Caco-2 (cell line): ENCODE data around the gene APOL3. TPM values are rescaled to one million over a fixed set of nuclear protein-coding genes. Genes with fewer than 3 reads are reported as not detected.
"Not testable (repeated sequence)": the region's sequence is repeated elsewhere in the genome, so short reads cannot be mapped to it uniquely, and the experiment has no call there.

ENCODE experiments used
- BruUV-seq: library from RNA; stranded (reverse); fragments of 400-500 nt; replicated peaks from 2 replicates; lab custom pipeline; 2021; lab: Mats Ljungman, UMichigan
- CTCF ChIA-PET: fragments of 300-600 bp; sonication (Branson Sonifier 250); formaldehyde crosslinking; loops from one replicate; lab custom pipeline; 2022; ENCODE audit warnings: antibody characterized with exemption; lab: Charles Lee
- POLR2A ChIA-PET: fragments of 300-600 bp; sonication (Branson Sonifier 250); formaldehyde crosslinking; loops from one replicate; lab custom pipeline; 2022; ENCODE audit warnings: antibody characterized with exemption; lab: Charles Lee
- DNase-seq, 2 experiments: peaks; one replicate each; pipeline versions ENCODE4 v3.0.0 to v3.0.0-alpha.2; 2020 to 2022
- H3K27me3 ChIP-seq: replicated peaks from 2 replicates; pipeline ENCODE4 v1.6.0; 2011; ENCODE audit warnings: low read length; ENCODE audit not compliant: control insufficient read depth, insufficient read depth
- H3K36me3 ChIP-seq: 2 replicates; pipeline ENCODE4 v1.5.1; 2011; ENCODE audit warnings: low read length; ENCODE audit not compliant: control insufficient read depth, insufficient read depth
- H3K4me1 ChIP-seq: fragments of 250-450 bp; sonication (Bioruptor Pico); 2 replicates; pipeline ENCODE4 v1.5.1; 2020; ENCODE audit warnings: mild to moderate bottlenecking
- H3K4me3 ChIP-seq: 2 replicates; pipeline ENCODE4 v1.5.1; 2011; ENCODE audit warnings: low read depth, mild to moderate bottlenecking, control low read depth, low read length
- H3K9me3 ChIP-seq: fragments of 250-450 bp; sonication (Bioruptor Pico); 2 replicates; pipeline ENCODE4 v1.5.1; 2020; ENCODE audit warnings: mild to moderate bottlenecking, moderate library complexity
- H3K27ac Mint-ChIP-seq: one replicate; pipeline ENCODE4 v1.8.0; 2022; ENCODE audit warnings: mixed read lengths; ENCODE audit not compliant: unreplicated experiment
- H3K27me3 Mint-ChIP-seq: one replicate; pipeline ENCODE4 v1.8.0; 2022; ENCODE audit warnings: mixed read lengths; ENCODE audit not compliant: insufficient read depth, unreplicated experiment
- H3K36me3 Mint-ChIP-seq: one replicate; pipeline ENCODE4 v1.8.0; 2022; ENCODE audit warnings: mild to moderate bottlenecking, mixed read lengths; ENCODE audit not compliant: insufficient read depth, unreplicated experiment
- H3K4me1 Mint-ChIP-seq: one replicate; pipeline ENCODE4 v1.8.0; 2022; ENCODE audit warnings: low read depth, mixed read lengths; ENCODE audit not compliant: unreplicated experiment
- H3K4me3 Mint-ChIP-seq: one replicate; pipeline ENCODE4 v1.8.0; 2022; ENCODE audit warnings: mild to moderate bottlenecking, moderate library complexity, mixed read lengths; ENCODE audit not compliant: unreplicated experiment
- H3K9me3 Mint-ChIP-seq: one replicate; pipeline ENCODE4 v1.8.0; 2022; ENCODE audit warnings: mixed read lengths; ENCODE audit not compliant: unreplicated experiment
- intact Hi-C: fragments of 100-400 bp; cut with micrococcal nuclease; formaldehyde crosslinking; loops from one replicate; pipeline ENCODE4 v1.10.0; 2022; ENCODE audit not compliant: unreplicated experiment
- total RNA-seq: library from RNA; stranded (reverse); gene quantifications from 2 replicates; pipeline ENCODE4 v1.2.3, GENCODE V29; 2022
- TF ChIP-seq, protein P1 (sequence below), 2 experiments: fragments of 200-600 bp in 1 of 2; IDR thresholded peaks; 1 replicate in 1 of 2; 2 replicates in 1 of 2; pipeline versions ENCODE4 v1.5.1 to v1.8.0; 2011 to 2022; ENCODE audit warnings: antibody characterized with exemption in 1 of 2, control low read depth in 1 of 2, inconsistent platforms in 1 of 2, low read depth in 1 of 2, low read length in 1 of 2, mild to moderate bottlenecking in 1 of 2, moderate library complexity in 1 of 2; ENCODE audit not compliant: insufficient read depth in 1 of 2, severe bottlenecking in 1 of 2, unreplicated experiment in 1 of 2

Gene APOL3
- total RNA-seq, 1 experiment from 2014 or later, result not detected

DNA sequence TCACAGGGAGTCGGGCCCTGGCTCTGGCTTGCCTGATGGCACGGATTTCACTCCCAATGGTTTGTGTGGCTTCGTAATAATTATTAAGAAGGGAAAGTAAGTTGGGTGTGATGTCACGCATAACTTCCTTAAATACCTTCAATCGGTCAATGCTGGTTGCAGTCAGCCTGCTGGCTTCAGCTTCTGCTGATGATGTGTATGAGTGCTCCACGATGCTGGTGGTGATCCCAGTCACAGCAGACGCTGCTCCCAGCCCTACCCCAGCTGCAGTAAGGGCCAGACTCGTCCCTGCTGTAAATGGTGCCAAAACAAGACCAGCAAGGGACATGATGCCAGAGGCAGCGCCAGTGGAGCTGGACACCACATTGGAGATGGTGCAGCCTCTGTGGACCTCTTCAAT is 19.1 kb downstream of the APOL3 start:
- no peak for DNase-seq
- Histone ChIP-seq H3K4me1 (no peaks in the 10 kb centered on the region), H3K36me3 (no peaks in the 10 kb centered on the region), H3K27me3 (no peaks in the 10 kb centered on the region), H3K9me3 (no peaks in the 10 kb centered on the region), H3K4me3 (no peak overlapping the region)
- no peak overlapping the region for H3K4me3 Mint-ChIP-seq
- intact Hi-C loops, result no loop called here
- ChIA-PET POLR2A (no interaction called here), CTCF (interaction anchor here (0.6 to 2.9 kb wide), 3 partner anchors 14 to 39 kb away, joined by 3 to 8 read pairs (median 3); no protein-coding TSS in a partner anchor)
- H3K36me3 Mint-ChIP-seq, result no peaks in the 10 kb centered on the region
- no peaks in the 10 kb centered on the region for H3K4me1 Mint-ChIP-seq
- BruUV-seq, result no TSS peak
- H3K9me3 Mint-ChIP-seq, result no peaks in the 10 kb centered on the region
- H3K27me3 Mint-ChIP-seq, result no peaks in the 10 kb centered on the region
- H3K27ac Mint-ChIP-seq, result no peak overlapping the region
- TF ChIP-seq, protein P1, sequence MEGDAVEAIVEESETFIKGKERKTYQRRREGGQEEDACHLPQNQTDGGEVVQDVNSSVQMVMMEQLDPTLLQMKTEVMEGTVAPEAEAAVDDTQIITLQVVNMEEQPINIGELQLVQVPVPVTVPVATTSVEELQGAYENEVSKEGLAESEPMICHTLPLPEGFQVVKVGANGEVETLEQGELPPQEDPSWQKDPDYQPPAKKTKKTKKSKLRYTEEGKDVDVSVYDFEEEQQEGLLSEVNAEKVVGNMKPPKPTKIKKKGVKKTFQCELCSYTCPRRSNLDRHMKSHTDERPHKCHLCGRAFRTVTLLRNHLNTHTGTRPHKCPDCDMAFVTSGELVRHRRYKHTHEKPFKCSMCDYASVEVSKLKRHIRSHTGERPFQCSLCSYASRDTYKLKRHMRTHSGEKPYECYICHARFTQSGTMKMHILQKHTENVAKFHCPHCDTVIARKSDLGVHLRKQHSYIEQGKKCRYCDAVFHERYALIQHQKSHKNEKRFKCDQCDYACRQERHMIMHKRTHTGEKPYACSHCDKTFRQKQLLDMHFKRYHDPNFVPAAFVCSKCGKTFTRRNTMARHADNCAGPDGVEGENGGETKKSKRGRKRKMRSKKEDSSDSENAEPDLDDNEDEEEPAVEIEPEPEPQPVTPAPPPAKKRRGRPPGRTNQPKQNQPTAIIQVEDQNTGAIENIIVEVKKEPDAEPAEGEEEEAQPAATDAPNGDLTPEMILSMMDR (IDR thresholded peaks at IDR 0.05; ENCODE audit: insufficient read depth in 1 of 2, low read depth in 1 of 2, low read length in 1 of 2, severe bottlenecking in 1 of 2, unreplicated experiment in 1 of 2), result no peak

DNA sequence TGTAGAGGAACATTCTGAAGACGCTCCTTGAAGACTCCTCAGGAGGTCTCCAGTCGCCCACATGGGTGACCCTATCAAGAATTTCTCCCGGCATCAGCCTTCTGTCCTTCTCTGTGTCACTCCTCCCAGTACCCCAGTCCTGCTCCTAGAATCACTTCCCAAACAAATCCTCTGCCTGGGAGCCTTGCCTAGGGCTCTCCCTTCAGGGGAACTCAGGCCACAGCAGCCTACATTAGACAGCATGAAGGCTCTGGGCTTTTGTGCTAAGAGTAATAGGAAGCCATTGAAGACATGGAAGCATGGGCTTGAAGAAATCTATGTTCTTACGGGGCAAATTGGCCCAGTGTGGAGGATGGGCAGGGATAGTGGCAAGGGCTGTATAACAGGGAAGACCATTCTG is 21.8 kb downstream of the APOL3 start:
- H3K36me3 ChIP-seq, H3K27me3 Mint-ChIP-seq, H3K9me3 ChIP-seq, DNase-seq, H3K9me3 Mint-ChIP-seq, BruUV-seq, POLR2A ChIA-PET, intact Hi-C loops, H3K4me1 ChIP-seq, H3K4me3 ChIP-seq, H3K36me3 Mint-ChIP-seq, H3K27ac Mint-ChIP-seq, H3K4me1 Mint-ChIP-seq, H3K4me3 Mint-ChIP-seq, H3K27me3 ChIP-seq: not testable (repeated sequence)
- CTCF ChIA-PET, result interaction anchor here (0.6 kb wide), 1 partner anchor 43 kb away, joined by 3 read pairs; no protein-coding TSS in a partner anchor

GRCh38 chr22:36136988-36137387 is 23.6 kb downstream of the APOL3 start:
- Histone ChIP-seq H3K36me3 (no peaks in the 10 kb centered on the region), H3K4me3 (no peak overlapping the region), H3K9me3 (no peaks in the 10 kb centered on the region), H3K4me1 (no peaks in the 10 kb centered on the region), H3K27me3 (no peaks in the 10 kb centered on the region)
- Mint-ChIP-seq H3K9me3 (no peaks in the 10 kb centered on the region), H3K4me1 (no peaks in the 10 kb centered on the region), H3K4me3 (no peak overlapping the region), H3K27me3 (no peaks in the 10 kb centered on the region), H3K36me3 (no peaks in the 10 kb centered on the region), H3K27ac (no peak overlapping the region)
- ChIA-PET CTCF (no interaction called here), POLR2A (no interaction called here)
- DNase-seq, result no peak
- TF ChIP-seq, protein P1 (IDR thresholded peaks at IDR 0.05; ENCODE audit: insufficient read depth in 1 of 2, low read depth in 1 of 2, low read length in 1 of 2, severe bottlenecking in 1 of 2, unreplicated experiment in 1 of 2), result no peak
- no TSS peak for BruUV-seq
- intact Hi-C loops, result no loop called here

GRCh38 chr22:36136475-36136874 is 24.1 kb downstream of the APOL3 start:
- no peaks in the 10 kb centered on the region for H3K27me3 Mint-ChIP-seq
- TF ChIP-seq, protein P1 (IDR thresholded peaks at IDR 0.05; ENCODE audit: insufficient read depth in 1 of 2, low read depth in 1 of 2, low read length in 1 of 2, severe bottlenecking in 1 of 2, unreplicated experiment in 1 of 2), result no peak
- no peaks in the 10 kb centered on the region for H3K36me3 Mint-ChIP-seq
- DNase-seq, result no peak
- Histone ChIP-seq H3K9me3 (no peaks in the 10 kb centered on the region), H3K4me1 (no peaks in the 10 kb centered on the region), H3K27me3 (no peaks in the 10 kb centered on the region), H3K36me3 (no peaks in the 10 kb centered on the region), H3K4me3 (no peak overlapping the region)
- no peak overlapping the region for H3K4me3 Mint-ChIP-seq
- H3K4me1 Mint-ChIP-seq, result no peaks in the 10 kb centered on the region
- intact Hi-C loops, result no loop called here
- POLR2A ChIA-PET, result no interaction called here
- BruUV-seq, result no TSS peak
- H3K27ac Mint-ChIP-seq, result no peak overlapping the region
- CTCF ChIA-PET, result no interaction called here
- H3K9me3 Mint-ChIP-seq, result no peaks in the 10 kb centered on the region
